Right lobe of liver (tissue), 4 donors: ENCODE data around the gene WASL.

Experiments
- POLR2A ChIP-seq: fragments of 450-650 bp; IDR thresholded peaks from one replicate; pipeline ENCODE4 v1.6.1; 2017; ENCODE audit warnings: antibody characterized with exemption, mild to moderate bottlenecking
- TF ChIP-seq, protein P1 (sequence below), 4 donors: fragments of 200-600 bp in 3 of 4; fragments of 450-650 bp in 1 of 4; IDR thresholded peaks; one replicate each; pipeline versions ENCODE4 v1.5.1 to v1.8.0; 2016 to 2022; ENCODE audit warnings: antibody characterized with exemption in 4 of 4, mild to moderate bottlenecking in 2 of 4
- donor health status: DM: no; HTN: no; CAD: no.
- donor health status: DM: no; HTN: no; CAD: no.
- donor health status: DM: no; HTN: yes; CAD: no.

DNA sequence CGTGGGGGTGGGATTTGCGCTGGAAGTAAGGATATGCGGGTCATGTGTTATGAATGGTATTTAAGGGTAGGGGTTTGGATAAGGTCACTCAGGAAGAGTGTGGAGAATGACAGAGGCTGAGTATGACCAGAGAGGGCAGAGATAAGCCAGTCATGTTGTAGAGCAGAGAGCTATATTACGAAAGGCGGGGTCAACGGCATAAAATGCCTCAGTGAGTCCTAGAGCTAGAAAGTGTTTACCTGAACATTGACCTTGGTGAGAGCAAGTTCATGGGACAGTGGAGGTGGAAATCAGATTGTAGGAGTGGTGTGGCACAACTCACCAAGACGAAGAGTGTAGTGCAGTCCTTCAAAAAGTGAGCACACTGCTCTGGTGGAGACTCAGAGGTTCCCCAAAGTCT is 79.3 kb downstream of the WASL start:
- TF ChIP-seq, protein P1, sequence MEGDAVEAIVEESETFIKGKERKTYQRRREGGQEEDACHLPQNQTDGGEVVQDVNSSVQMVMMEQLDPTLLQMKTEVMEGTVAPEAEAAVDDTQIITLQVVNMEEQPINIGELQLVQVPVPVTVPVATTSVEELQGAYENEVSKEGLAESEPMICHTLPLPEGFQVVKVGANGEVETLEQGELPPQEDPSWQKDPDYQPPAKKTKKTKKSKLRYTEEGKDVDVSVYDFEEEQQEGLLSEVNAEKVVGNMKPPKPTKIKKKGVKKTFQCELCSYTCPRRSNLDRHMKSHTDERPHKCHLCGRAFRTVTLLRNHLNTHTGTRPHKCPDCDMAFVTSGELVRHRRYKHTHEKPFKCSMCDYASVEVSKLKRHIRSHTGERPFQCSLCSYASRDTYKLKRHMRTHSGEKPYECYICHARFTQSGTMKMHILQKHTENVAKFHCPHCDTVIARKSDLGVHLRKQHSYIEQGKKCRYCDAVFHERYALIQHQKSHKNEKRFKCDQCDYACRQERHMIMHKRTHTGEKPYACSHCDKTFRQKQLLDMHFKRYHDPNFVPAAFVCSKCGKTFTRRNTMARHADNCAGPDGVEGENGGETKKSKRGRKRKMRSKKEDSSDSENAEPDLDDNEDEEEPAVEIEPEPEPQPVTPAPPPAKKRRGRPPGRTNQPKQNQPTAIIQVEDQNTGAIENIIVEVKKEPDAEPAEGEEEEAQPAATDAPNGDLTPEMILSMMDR (IDR thresholded peaks at IDR 0.05) = no peak
- no peak for TF ChIP-seq POLR2A
